Subcutaneous adipose tissue (tissue), 4 donors: ENCODE data around the gene SMIM15. TPM values are rescaled to one million over a fixed set of nuclear protein-coding genes. Genes with fewer than 3 reads are reported as not detected.

Experiments
- total RNA-seq, 4 donors: library from RNA; depleted of rRNA; stranded (reverse); fragments of >200 nt; gene quantifications; one replicate each; pipeline ENCODE4 v1.1.0, GENCODE V29; 2016
- TF ChIP-seq, protein P1 (sequence below): fragments of 450-650 bp; IDR thresholded peaks from one replicate; pipeline ENCODE4 v1.5.1; 2016; ENCODE audit warnings: low read depth, mild to moderate bottlenecking, control low read depth, antibody characterized with exemption, moderate library complexity

Gene SMIM15
- total RNA-seq, 4 donors from 2014 or later, result 17.2 to 32.9 (median 24.8) TPM

DNA sequence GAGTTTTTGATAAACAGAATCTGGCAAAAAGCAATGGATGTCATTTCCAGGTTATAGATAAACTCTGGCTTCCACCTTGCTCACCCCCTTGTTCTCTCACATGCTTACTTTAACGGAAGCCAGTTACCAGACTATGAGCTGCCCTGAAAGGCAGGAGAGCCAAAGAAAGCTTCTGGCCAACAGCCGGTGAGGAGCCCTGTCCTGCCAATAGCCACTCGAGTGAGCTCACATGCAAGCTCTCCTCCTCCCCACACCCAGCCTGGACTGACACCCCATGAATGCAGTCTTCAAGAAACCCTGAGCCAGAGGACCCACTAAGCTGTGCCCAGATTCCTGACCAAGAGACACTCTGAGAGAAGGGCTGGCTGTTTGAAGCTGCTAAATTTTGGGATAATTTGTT lies 14.4 kb upstream of the SMIM15 start:
- TF ChIP-seq, protein P1, sequence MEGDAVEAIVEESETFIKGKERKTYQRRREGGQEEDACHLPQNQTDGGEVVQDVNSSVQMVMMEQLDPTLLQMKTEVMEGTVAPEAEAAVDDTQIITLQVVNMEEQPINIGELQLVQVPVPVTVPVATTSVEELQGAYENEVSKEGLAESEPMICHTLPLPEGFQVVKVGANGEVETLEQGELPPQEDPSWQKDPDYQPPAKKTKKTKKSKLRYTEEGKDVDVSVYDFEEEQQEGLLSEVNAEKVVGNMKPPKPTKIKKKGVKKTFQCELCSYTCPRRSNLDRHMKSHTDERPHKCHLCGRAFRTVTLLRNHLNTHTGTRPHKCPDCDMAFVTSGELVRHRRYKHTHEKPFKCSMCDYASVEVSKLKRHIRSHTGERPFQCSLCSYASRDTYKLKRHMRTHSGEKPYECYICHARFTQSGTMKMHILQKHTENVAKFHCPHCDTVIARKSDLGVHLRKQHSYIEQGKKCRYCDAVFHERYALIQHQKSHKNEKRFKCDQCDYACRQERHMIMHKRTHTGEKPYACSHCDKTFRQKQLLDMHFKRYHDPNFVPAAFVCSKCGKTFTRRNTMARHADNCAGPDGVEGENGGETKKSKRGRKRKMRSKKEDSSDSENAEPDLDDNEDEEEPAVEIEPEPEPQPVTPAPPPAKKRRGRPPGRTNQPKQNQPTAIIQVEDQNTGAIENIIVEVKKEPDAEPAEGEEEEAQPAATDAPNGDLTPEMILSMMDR, result no peak

DNA sequence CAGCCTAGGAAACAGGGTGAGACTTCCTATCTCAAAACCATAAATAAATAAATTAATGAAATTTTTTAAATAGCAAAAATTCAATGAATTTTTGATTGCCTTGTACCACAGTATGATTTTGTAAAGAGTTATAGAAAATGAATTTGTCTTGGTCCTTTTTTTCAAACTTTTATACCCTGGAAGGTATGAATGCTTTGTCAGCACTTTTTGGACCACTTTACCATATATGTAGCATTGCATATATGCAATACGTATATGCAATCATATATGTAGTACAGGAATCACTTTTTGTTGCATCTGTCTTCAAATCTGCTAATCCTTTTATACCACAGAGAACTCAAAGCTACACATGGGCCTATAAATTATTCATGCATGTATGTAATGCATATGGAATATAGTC lies 9.2 kb upstream of the SMIM15 start:
- TF ChIP-seq, protein P1, result no peak

DNA sequence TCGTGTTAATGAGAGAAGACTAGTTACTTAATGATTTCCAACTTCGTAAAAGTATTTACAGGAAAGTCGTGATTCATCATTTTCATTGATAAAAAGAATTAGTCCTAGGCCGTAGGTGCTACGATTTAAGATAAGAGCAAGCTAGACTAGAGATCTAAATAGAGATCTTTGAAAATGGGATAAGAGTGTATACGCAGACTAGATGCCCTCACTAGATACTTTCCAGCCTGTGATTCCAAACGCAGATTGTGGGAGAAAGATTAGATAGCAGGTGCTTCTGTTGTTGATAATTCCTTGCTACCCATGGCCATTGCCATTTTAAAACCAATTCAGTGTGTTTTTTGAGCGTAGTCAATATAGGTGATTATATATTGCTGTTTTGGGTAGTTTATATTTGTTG lies 6.7 kb upstream of the SMIM15 start:
- TF ChIP-seq, protein P1, result no peak

DNA sequence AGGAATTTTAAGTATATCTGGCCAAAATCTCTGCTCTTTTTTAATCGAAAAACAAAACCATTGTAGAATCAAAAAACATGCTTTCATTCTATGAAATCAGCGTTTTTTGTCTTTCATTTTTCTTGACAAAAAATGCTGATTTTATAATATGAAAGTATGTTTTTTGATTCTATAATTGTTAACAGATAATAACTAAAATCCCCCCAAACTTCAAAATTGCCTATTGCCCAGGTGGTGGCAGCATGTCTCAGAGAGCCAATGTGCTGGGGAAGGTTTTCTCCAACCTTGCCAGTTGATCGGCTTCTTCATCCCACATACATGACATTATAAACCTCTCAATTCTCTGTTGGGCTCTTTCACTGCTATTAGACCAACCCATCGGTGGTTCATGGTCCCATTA lies 5.1 kb upstream of the SMIM15 start:
- TF ChIP-seq, protein P1, result no peak

DNA sequence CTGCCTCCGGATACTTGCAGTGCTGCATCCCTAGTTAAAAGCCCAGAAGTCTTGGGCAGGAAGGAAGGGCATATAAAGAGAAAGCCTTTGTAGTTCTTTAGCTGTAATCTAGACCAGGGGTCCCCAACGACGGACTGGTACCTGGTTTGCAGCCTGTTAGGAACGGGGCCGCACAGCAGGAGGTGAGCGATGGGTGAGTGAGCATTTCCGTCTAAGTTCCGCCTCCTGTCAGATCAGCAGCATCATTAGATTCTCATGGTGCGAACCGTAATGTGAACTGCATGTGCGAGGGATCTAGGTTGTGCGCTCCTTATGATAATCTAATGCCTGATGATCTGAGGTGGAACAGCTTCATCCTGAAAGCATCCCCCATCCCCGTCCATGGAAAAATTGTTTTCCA lies 1.6 kb upstream of the SMIM15 start:
- TF ChIP-seq, protein P1, result no peak

DNA sequence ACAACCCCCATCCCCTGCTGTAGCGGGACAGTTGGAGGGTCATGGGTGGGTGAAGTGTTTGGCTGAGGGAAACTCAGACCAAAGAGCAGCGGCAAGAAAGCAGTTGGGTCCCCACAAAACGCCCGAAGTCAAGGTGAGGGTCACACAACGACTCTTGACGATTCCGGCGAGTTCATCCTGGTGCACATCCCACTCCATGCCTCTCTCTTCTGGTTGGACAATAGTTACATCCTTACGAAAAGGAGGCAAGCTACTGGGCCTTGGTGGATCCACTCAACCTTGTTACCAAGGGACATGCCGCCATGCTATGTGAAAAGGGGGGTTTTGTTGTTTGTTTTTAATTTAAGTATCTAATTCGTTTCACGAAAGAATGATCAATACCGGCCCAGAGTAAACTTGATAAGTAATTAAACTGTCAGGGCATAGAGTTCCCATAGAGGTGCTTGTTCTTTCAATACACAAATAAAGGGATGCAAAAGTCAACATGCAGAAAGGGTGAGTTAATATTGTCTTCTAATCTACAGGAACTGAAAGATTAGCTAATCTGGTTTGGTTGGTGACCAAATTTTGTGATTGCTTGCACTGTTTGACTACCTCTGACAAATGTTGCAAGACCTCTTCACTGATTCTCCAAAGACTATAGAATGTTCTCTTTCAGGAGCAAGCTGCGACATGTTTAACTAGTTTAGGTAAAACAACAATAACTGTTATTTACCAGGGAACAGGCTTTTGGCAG lies 732 bp upstream of the SMIM15 start:
- TF ChIP-seq, protein P1, result no peak

DNA sequence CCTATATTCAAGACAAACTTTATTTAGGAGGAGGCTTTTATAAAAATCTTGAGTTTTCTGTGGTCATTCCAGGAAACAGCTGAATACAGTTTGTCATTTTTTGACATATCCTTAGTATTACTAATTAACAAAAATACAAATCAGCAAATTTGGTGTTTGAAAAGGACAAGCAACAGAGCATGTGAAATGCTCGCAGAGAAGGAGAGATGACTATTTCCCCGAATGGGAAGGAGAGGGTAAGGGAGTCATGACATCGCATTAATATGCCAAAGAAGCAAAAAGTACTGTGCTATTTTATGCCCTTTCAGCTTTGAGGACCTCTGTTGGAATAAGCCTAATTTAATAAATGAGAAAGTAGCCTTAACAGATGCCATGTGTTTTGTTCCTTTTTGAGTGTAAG lies 1.8 kb downstream of the SMIM15 start:
- TF ChIP-seq, protein P1, result no peak
